GM12874 (cell line): ENCODE data around the gene GPR142.

Source experiments
- CTCF ChIP-seq: IDR thresholded peaks from 2 replicates; pipeline ENCODE4 v1.5.1; 2011; ENCODE audit warnings: low read depth, mild to moderate bottlenecking, control low read depth, low read length, moderate library complexity; ENCODE audit not compliant: insufficient read depth

GPR142 gene

GRCh38 chr17:74329378-74329777, 37.9 kb upstream of the GPR142 start:
- no peak for TF ChIP-seq CTCF

GRCh38 chr17:74330446-74330845, 36.9 kb upstream of the GPR142 start:
- no peak for TF ChIP-seq CTCF

GRCh38 chr17:74332017-74332650, 35.2 kb upstream of the GPR142 start:
- no peak for TF ChIP-seq CTCF

GRCh38 chr17:74332763-74333283, 34.5 kb upstream of the GPR142 start:
- no peak for TF ChIP-seq CTCF

- TF ChIP-seq CTCF, result no peak
Observed at GRCh38 chr17:74334393-74335039, 32.8 kb upstream of the GPR142 start.

- no peak for TF ChIP-seq CTCF
Observed at GRCh38 chr17:74335529-74336062, 31.7 kb upstream of the GPR142 start.

- TF ChIP-seq CTCF, result no peak
Observed at GRCh38 chr17:74336307-74336706, 31.0 kb upstream of the GPR142 start.
